HepG2 (cell line): Measurements from ENCODE around the gene TACC3. TPM values are rescaled to one million over a fixed set of nuclear protein-coding genes. Genes with fewer than 3 reads are reported as not detected.
A peak's percentile ranks its signal among the peaks of the same experiment; 100 is the strongest.

Experiments
- HIVEP1 ChIP-seq: sonication (generic); formaldehyde crosslinking; IDR thresholded peaks from 2 replicates; pipeline ENCODE4 v1.4.0; 2020; ENCODE audit warnings: mild to moderate bottlenecking, missing genetic modification reagents
- KAT7 ChIP-seq: IDR thresholded peaks from 2 replicates; pipeline ENCODE4 v1.6.1; 2018; ENCODE audit warnings: borderline replicate concordance, missing compliant biosample characterization
- KMT2A ChIP-seq: sonication (generic); formaldehyde crosslinking; IDR thresholded peaks from 2 replicates; pipeline ENCODE4 v1.4.0; 2020; ENCODE audit warnings: missing genetic modification reagents
- NR2F6 ChIP-seq, 2 experiments: IDR thresholded peaks; 2 replicates each; pipeline ENCODE4 v1.6.1; 2016; ENCODE audit warnings: antibody characterized with exemption in 1 of 2, mild to moderate bottlenecking in 1 of 2
- PCBP2 ChIP-seq: fragments of 200-400 bp; formaldehyde crosslinking; optimal IDR thresholded peaks from 2 replicates; pipeline ENCODE3; 2018; ENCODE audit warnings: low read length, low read depth; ENCODE audit not compliant: poor library complexity, severe bottlenecking
- RCOR2 ChIP-seq: IDR thresholded peaks from 2 replicates; pipeline ENCODE4 v1.6.1; 2016; ENCODE audit warnings: missing biosample characterization, missing genetic modification reagents
- SMAD9 ChIP-seq: sonication (generic); formaldehyde crosslinking; IDR thresholded peaks from 2 replicates; pipeline ENCODE4 v1.5.1; 2020; ENCODE audit warnings: mild to moderate bottlenecking, missing genetic modification reagents
- TSC22D2 ChIP-seq: sonication (generic); formaldehyde crosslinking; IDR thresholded peaks from 2 replicates; pipeline ENCODE4 v1.5.1; 2020; ENCODE audit warnings: missing genetic modification reagents, mild to moderate bottlenecking, borderline replicate concordance
- ZNF138 ChIP-seq: sonication (generic); formaldehyde crosslinking; IDR thresholded peaks from 2 replicates; pipeline ENCODE4 v1.5.0; 2020; ENCODE audit warnings: mild to moderate bottlenecking, low read depth, missing genetic modification reagents
- ZNF264 ChIP-seq: sonication (generic); formaldehyde crosslinking; IDR thresholded peaks from 2 replicates; pipeline ENCODE4 v1.4.0; 2020; ENCODE audit warnings: missing genetic modification reagents
- ZNF30 ChIP-seq: sonication (generic); formaldehyde crosslinking; IDR thresholded peaks from 2 replicates; pipeline ENCODE4 v1.5.0; 2020; ENCODE audit warnings: mild to moderate bottlenecking, missing genetic modification reagents
- ZNF614 ChIP-seq: IDR thresholded peaks from 2 replicates; pipeline ENCODE4 v1.6.1; 2018; ENCODE audit warnings: missing biosample characterization, missing genetic modification reagents, inconsistent platforms, borderline replicate concordance
- ZNF644 ChIP-seq: IDR thresholded peaks from 2 replicates; pipeline ENCODE4 v1.6.1; 2016; ENCODE audit warnings: low read depth
- ZNF670 ChIP-seq: sonication (generic); formaldehyde crosslinking; IDR thresholded peaks from 2 replicates; pipeline ENCODE4 v1.8.0; 2022; ENCODE audit warnings: mild to moderate bottlenecking, missing genetic modification reagents, borderline replicate concordance
- ZSCAN31 ChIP-seq: sonication (generic); formaldehyde crosslinking; IDR thresholded peaks from 2 replicates; pipeline ENCODE4 v1.5.0; 2020; ENCODE audit warnings: low read depth, mild to moderate bottlenecking, missing genetic modification reagents
- polyA plus RNA-seq, 8 experiments: library from polyadenylated mRNA; depleted of rRNA in 3 of 8; stranded (reverse) in 7 of 8; unstranded in 1 of 8; fragments of >200 nt; fragmentation: Illumina TruSeq in 4 of 8; extraction: Trizol in 4 of 8; gene quantifications; 2 replicates each; pipeline versions ENCODE4 v1.2.1 to v1.2.3, GENCODE V29; 2011 to 2016; ENCODE audit warnings: low read depth in 4 of 8, missing spikeins in 1 of 8, mixed read lengths in 1 of 8; ENCODE audit not compliant: insufficient read depth in 1 of 8
- total RNA-seq, 5 experiments: library from RNA; depleted of rRNA; stranded (reverse); fragments of >200 nt; fragmentation: Illumina TruSeq; extraction: Trizol; gene quantifications; 2 replicates each; pipeline ENCODE4 v1.2.3, GENCODE V29; 2016; ENCODE audit warnings: low read depth in 1 of 5
- TF ChIP-seq, protein P1 (sequence below): sonication (generic); formaldehyde crosslinking; IDR thresholded peaks from 2 replicates; pipeline ENCODE4 v1.4.0; 2020; ENCODE audit warnings: mild to moderate bottlenecking, missing genetic modification reagents
- TF ChIP-seq, protein P2 (sequence below): sonication (generic); formaldehyde crosslinking; IDR thresholded peaks from 2 replicates; pipeline ENCODE4 v1.4.0; 2020; ENCODE audit warnings: missing genetic modification reagents, low read depth, mild to moderate bottlenecking, borderline replicate concordance
- TF ChIP-seq, protein P3 (sequence below): sonication (generic); formaldehyde crosslinking; IDR thresholded peaks from 2 replicates; pipeline ENCODE4 v1.4.0; 2020; ENCODE audit warnings: missing genetic modification reagents

Gene TACC3
- total and polyA plus RNA-seq, 2 of the 13 experiments (the other 11 are each of a cell fraction or from before 2014, with no cell fraction given): 20.3 to 21.2 TPM

DNA sequence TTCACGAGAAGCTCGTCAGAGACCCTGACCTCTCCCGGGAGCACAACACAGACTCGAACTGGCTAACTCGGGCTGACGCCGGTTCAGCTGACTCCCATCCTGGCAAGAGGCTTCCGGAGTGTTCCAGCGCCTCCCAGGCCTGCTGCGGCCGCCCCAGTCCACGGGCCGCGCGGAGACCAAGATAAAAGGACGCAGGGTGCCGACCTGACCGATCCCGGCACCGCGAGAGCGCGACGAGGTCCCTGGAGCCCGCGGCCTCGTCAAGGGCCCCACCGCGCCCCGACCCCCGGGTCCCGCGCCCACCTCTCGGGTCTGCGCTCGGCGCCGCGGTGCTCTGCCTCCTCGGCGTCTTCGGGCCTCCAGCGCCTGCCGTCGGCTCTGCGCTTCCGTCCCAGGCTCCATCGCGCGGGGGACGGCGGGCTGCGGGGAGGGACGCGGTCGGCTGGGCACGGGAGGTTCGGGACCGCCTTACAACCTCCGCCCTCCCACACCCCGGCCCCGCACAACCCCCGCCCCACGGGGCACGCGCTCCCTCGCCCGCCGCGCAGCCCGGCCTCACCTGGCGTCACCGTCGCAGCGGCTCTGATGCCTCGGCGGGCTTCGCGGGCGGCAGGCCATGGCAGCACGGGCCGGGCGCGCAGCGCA is 9.6 kb upstream of the TACC3 start (continued):
- TF ChIP-seq, protein P1, sequence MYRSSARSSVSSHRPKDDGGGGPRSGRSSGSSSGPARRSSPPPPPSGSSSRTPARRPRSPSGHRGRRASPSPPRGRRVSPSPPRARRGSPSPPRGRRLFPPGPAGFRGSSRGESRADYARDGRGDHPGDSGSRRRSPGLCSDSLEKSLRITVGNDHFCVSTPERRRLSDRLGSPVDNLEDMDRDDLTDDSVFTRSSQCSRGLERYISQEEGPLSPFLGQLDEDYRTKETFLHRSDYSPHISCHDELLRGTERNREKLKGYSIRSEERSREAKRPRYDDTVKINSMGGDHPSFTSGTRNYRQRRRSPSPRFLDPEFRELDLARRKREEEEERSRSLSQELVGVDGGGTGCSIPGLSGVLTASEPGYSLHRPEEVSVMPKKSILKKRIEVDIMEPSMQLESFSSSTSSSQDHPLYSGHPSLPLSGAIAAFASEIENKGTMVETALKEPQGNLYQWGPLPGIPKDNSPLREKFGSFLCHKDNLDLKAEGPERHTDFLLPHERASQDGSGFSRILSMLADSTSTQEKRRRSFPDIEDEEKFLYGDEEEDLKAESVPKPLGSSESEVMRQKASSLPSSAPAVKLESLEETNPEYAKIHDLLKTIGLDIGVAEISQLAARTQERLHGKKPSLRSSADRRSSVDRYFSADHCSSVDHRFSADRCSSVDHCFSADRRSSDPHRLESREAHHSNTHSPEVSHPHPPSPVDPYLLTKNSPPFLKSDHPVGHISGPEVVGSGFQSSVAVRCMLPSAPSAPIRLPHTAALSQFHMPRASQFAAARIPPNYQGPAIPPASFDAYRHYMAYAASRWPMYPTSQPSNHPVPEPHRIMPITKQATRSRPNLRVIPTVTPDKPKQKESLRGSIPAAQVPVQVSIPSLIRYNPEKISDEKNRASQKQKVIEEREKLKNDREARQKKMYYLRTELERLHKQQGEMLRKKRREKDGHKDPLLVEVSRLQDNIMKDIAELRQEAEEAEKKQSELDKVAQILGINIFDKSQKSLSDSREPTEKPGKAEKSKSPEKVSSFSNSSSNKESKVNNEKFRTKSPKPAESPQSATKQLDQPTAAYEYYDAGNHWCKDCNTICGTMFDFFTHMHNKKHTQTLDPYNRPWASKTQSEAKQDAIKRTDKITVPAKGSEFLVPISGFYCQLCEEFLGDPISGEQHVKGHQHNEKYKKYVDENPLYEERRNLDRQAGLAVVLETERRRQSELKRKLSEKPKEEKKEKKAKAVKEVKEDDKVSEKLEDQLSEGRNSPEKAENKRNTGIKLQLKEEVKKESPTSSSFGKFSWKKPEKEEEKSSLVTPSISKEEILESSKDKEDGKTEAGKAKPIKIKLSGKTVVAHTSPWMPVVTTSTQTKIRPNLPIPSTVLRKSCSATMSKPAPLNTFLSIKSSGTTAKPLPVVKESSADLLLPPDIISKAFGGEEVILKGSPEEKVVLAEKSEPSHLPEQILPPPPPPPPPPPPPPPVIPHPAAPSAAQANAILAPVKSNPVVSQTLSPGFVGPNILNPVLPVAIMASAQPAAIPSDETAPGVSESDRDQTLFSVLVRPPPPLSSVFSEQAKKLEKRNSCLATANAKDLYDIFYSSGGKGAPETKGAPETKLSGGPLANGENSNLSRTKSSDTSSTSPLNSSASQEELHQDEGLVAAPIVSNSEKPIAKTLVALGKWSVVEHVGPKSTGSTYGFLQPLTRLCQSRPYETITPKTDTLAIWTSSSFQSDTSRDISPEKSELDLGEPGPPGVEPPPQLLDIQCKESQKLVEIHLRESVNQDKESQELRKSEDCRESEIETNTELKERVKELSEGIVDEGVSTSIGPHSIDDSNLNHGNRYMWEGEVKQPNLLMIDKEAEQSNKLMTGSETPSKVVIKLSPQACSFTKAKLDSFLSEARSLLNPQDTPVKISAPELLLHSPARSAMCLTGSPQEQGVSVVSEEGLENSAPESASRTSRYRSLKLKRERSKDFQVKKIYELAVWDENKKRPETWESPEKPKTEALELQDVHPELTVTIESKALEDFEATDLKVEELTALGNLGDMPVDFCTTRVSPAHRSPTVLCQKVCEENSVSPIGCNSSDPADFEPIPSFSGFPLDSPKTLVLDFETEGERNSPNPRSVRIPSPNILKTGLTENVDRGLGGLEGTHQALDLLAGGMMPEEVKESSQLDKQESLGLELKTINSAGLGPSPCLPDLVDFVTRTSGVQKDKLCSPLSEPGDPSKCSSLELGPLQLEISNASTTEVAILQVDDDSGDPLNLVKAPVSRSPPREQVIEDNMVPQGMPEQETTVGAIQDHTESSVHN (CRISPR knock-in tag): no peak
- TF ChIP-seq KMT2A (CRISPR knock-in tag): no peak; the same call in 1 of the 2 replicates
- TF ChIP-seq ZNF138: no peak
- no peak for TF ChIP-seq SMAD9 (CRISPR knock-in tag)
- no peak for TF ChIP-seq ZNF30
- TF ChIP-seq ZNF614: no peak
- TF ChIP-seq RCOR2 (CRISPR knock-in tag): no peak
- no peak for TF ChIP-seq PCBP2
- peak; percentile 44; the same call in 1 of the 2 replicates for TF ChIP-seq ZSCAN31 (CRISPR knock-in tag)
- TF ChIP-seq, protein P2, sequence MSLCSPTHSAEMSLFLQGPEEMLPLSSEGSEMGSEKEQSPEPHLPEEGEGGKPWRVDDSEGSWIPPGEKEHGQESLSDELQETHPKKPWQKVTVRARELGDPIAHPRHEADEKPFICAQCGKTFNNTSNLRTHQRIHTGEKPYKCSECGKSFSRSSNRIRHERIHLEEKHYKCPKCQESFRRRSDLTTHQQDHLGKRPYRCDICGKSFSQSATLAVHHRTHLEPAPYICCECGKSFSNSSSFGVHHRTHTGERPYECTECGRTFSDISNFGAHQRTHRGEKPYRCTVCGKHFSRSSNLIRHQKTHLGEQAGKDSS (CRISPR knock-in tag): no peak
- TF ChIP-seq, protein P3, sequence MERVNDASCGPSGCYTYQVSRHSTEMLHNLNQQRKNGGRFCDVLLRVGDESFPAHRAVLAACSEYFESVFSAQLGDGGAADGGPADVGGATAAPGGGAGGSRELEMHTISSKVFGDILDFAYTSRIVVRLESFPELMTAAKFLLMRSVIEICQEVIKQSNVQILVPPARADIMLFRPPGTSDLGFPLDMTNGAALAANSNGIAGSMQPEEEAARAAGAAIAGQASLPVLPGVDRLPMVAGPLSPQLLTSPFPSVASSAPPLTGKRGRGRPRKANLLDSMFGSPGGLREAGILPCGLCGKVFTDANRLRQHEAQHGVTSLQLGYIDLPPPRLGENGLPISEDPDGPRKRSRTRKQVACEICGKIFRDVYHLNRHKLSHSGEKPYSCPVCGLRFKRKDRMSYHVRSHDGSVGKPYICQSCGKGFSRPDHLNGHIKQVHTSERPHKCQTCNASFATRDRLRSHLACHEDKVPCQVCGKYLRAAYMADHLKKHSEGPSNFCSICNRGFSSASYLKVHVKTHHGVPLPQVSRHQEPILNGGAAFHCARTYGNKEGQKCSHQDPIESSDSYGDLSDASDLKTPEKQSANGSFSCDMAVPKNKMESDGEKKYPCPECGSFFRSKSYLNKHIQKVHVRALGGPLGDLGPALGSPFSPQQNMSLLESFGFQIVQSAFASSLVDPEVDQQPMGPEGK (CRISPR knock-in tag): no peak
- 0 out of 2 replicates have a peak, but pooled peaks have one; percentile 22 for TF ChIP-seq KAT7 (CRISPR knock-in tag)
- no peak for TF ChIP-seq ZNF670
- TF ChIP-seq ZNF644: no peak
- no peak for TF ChIP-seq TSC22D2 (CRISPR knock-in tag)
- 0 out of 2 replicates have a peak, but pooled peaks have one; percentile 30 for TF ChIP-seq HIVEP1
- TF ChIP-seq ZNF264 (CRISPR knock-in tag): no peak
- no peak for TF ChIP-seq NR2F6 (IDR thresholded peaks at IDR 0.05)
- no peak for TF ChIP-seq NR2F6 (CRISPR knock-in tag; IDR thresholded peaks at IDR 0.05)
